Transverse colon (tissue), 4 donors: ENCODE measurements around the gene PHLDB2. TPM values are rescaled to one million over a fixed set of nuclear protein-coding genes. Genes with fewer than 3 reads are reported as not detected.

ENCODE experiments used
- DNase-seq: peaks from one replicate; pipeline ENCODE4 v3.0.0-alpha.2; 2019
- H3K27ac ChIP-seq, 4 donors: fragments of 200-600 bp; sonication (generic); 2 replicates each; pipeline ENCODE4 v1.5.1; 2016 to 2018; ENCODE audit warnings: inconsistent platforms in 4 of 4
- H3K27me3 ChIP-seq: fragments of 200-600 bp; sonication (generic); 2 replicates; pipeline ENCODE4 v1.5.1; 2017; ENCODE audit warnings: inconsistent platforms
- H3K36me3 ChIP-seq, 4 donors: fragments of 200-600 bp; sonication (generic); 2 replicates each; pipeline ENCODE4 v1.5.1; 2017 to 2019; ENCODE audit warnings: inconsistent platforms in 4 of 4
- H3K4me1 ChIP-seq, 4 donors: fragments of 200-600 bp; sonication (generic); 2 replicates each; pipeline ENCODE4 v1.5.1; 2017 to 2020; ENCODE audit warnings: inconsistent platforms in 4 of 4
- H3K4me3 ChIP-seq, 4 donors: fragments of 200-600 bp; sonication (generic); 1 replicate in 1 of 4; 2 replicates in 3 of 4; pipeline versions ENCODE4 v1.5.1 to v1.6.1; 2017 to 2019; ENCODE audit warnings: inconsistent platforms in 4 of 4
- H3K9me3 ChIP-seq, 2 donors: fragments of 200-600 bp; sonication (generic); 2 replicates each; pipeline ENCODE4 v1.5.1; 2017 to 2019; ENCODE audit warnings: inconsistent platforms in 2 of 2
- EP300 ChIP-seq: sonication (generic); formaldehyde crosslinking; IDR thresholded peaks from one replicate; pipeline ENCODE4 v1.6.1; 2017; ENCODE audit warnings: antibody characterized with exemption, low read depth
- POLR2A ChIP-seq: fragments of 450-650 bp; IDR thresholded peaks from one replicate; pipeline ENCODE4 v1.6.1; 2016; ENCODE audit warnings: antibody characterized with exemption, mild to moderate bottlenecking, moderate library complexity
- POLR2AphosphoS5 ChIP-seq, 3 donors: sonication (generic); formaldehyde crosslinking; IDR thresholded peaks; one replicate each; pipeline ENCODE4 v1.6.1; 2016; ENCODE audit warnings: antibody characterized with exemption in 3 of 3
- WGBS, 2 donors: methylation state at CpG; one replicate each; pipeline ENCODE4 v1.1.5; 2018; ENCODE audit warnings: low coverage in 1 of 2; 5-methylcytosine and 5-hydroxymethylcytosine counted together
- in situ Hi-C, 4 donors: fragments of 200-750 bp; cut with MboI; loops; one replicate each; pipeline versions ENCODE4 v1.15.0 to v1.15.1; 2017; ENCODE audit warnings: low sequenced_read_pairs in 3 of 4, low pct_ligation_motif_present in 1 of 4, low pct_unique_long_range_greater_than_20kb in 1 of 4
- intact Hi-C: fragments of 100-400 bp; cut with DNase I; formaldehyde crosslinking; loops from one replicate; pipeline ENCODE4 v1.15.1; 2023; ENCODE audit warnings: low total_unique reads
- total RNA-seq, 4 donors: library from RNA; depleted of rRNA; stranded (reverse); fragments of >200 nt; gene quantifications; one replicate each; pipeline ENCODE4 v1.1.0, GENCODE V29; 2016
- TF ChIP-seq, protein P1 (sequence below), 5 experiments: fragments of 200-600 bp in 3 of 5; fragments of 450-650 bp in 2 of 5; sonication (generic) in 3 of 5; IDR thresholded peaks; 1 replicate in 2 of 5; 2 replicates in 3 of 5; pipeline ENCODE4 v1.5.1; 2016 to 2017; ENCODE audit warnings: antibody characterized with exemption in 5 of 5, inconsistent platforms in 3 of 5, mild to moderate bottlenecking in 2 of 5, moderate library complexity in 1 of 5

PHLDB2 gene
- total RNA-seq, 4 donors from 2014 or later: 20.3 to 43.8 (median 24.5) TPM

DNA sequence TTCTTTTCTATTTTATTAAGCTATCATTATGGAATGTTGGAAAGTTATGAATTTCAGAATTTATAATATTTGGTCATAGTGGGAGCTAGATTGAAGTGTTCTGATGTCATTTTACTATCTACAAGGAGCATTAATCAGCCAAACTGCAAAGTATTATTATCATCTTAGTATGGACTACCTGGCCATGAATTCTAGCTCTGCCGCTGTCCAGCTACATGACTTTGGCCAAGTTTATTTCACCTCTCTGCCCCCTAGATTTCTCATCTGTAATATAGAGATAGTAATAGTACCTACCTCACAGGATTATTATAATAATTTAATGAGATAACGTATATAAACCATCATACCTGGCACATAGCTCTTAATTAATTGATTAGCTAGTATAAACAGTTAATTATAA is 92.0 kb downstream of the PHLDB2 start:
- Histone ChIP-seq H3K27ac (no peak overlapping the region), H3K4me1 (peaks cover 0 to 11% (median 0%) of the 10 kb centered on the region in 4 donors), H3K27me3 (no peaks in the 10 kb centered on the region), H3K36me3 (no peaks in the 10 kb centered on the region), H3K4me3 (no peak overlapping the region), H3K9me3 (no peaks in the 10 kb centered on the region)
- intact Hi-C loops (no loop called here), in situ Hi-C loops (no loop called here)
- WGBS, 2 donors: 90 to 100% methylated on average over 2 of the region's 2 CpGs
- TF ChIP-seq POLR2A (no peak), EP300 (no peak), POLR2AphosphoS5 (IDR thresholded peaks at IDR 0.05) (no peak)
- TF ChIP-seq, protein P1, sequence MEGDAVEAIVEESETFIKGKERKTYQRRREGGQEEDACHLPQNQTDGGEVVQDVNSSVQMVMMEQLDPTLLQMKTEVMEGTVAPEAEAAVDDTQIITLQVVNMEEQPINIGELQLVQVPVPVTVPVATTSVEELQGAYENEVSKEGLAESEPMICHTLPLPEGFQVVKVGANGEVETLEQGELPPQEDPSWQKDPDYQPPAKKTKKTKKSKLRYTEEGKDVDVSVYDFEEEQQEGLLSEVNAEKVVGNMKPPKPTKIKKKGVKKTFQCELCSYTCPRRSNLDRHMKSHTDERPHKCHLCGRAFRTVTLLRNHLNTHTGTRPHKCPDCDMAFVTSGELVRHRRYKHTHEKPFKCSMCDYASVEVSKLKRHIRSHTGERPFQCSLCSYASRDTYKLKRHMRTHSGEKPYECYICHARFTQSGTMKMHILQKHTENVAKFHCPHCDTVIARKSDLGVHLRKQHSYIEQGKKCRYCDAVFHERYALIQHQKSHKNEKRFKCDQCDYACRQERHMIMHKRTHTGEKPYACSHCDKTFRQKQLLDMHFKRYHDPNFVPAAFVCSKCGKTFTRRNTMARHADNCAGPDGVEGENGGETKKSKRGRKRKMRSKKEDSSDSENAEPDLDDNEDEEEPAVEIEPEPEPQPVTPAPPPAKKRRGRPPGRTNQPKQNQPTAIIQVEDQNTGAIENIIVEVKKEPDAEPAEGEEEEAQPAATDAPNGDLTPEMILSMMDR (IDR thresholded peaks at IDR 0.05): no peak
- no peak for DNase-seq

DNA sequence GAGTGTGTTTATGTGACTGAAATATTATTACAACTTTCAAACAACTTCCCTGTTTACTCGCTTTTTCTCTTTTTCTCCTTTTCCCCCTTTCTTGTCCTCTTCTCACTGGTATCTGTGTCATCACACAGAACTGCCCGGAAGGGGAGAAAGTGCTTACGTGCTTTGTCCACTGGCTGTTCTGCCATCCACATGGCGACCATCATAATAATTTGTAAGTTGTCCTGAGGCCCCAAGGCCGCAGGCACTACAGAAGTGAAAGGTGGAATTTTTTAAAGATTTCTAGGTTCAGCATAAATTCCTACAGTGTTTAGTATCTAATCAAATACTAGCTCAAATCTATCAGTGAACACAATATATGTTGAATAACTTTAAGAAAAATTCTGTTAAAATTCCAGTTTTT is 93.0 kb downstream of the PHLDB2 start:
- Histone ChIP-seq H3K36me3 (no peaks in the 10 kb centered on the region), H3K27ac (no peak overlapping the region), H3K9me3 (no peaks in the 10 kb centered on the region), H3K4me3 (no peak overlapping the region), H3K4me1 (peaks cover 0 to 7% (median 0%) of the 10 kb centered on the region in 4 donors), H3K27me3 (no peaks in the 10 kb centered on the region)
- in situ Hi-C loops: no loop called here
- TF ChIP-seq POLR2A (no peak), EP300 (no peak), POLR2AphosphoS5 (IDR thresholded peaks at IDR 0.05) (no peak)
- TF ChIP-seq, protein P1 (IDR thresholded peaks at IDR 0.05): no peak
- 88 to 95% methylated on average over 5 of the region's 5 CpGs for WGBS, 2 donors
- DNase-seq: no peak
- intact Hi-C loops: no loop called here

DNA sequence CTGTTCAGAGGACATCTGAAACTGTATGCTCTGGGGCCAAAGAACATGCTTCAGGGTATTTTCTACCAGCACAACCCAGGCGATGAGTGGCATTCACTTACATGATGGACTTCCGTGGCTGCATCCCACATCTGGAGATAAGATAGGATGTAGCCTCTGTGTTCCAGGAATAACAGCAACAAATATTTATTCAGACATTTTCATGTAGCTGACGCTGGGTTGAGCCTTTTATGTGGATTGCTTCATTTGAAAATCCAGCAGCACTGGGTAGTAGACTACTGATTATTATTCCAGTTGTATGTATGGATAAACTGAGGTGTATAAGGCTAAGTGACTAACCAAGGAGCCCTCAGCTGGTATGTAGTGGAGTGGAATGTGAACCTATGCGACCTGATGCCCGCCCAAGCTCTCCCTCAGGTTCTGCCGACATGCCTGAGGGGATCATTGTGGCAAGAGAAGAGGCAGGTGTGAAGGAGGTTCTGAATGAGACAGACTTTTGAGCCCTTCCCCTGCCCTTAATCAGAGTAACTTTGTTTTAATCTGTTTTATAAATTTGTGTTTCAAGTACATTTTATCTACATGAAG is 93.9 kb downstream of the PHLDB2 start:
- intact Hi-C loops: no loop called here
- WGBS, 2 donors: 87 to 100% methylated on average over 2 to 6 of the region's 6 CpGs
- H3K36me3 ChIP-seq: no peaks in the 10 kb centered on the region

DNA sequence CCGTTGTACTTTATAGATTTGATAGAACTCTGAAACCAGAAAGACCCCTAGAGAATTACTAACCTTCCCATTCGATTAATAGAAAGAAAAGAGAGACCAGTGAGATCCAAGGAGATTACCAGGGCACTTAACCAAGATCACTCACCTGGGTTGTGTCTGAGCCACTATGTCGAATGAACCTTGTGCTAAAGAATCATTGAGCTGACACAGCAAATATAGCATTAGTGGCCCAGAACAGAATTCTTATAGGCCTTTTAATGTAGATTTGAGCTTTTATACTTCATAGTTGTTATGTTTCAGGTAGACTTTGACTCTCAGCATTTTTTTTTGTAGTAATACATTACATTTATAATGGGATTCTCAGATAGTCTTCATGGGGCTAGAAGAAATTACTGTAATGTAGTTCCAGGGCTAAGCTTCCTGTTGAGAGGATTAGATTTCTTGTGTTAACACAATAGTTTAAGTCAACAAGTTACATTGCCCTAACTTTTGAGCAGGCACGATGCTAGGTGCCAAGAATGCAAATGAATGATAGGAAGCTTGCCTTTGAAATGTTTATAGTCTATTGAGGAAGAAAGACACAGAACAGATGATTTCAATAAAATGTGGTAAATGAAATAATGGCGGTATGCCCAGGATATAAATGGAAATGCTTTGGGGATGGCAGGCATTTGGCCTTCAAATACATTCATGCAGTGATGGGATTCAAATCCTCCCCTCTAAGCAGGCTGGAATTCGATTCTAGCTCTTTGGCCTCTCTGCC is 95.3 kb downstream of the PHLDB2 start:
- H3K27ac ChIP-seq: no peak overlapping the region
- no peak overlapping the region for H3K4me3 ChIP-seq
- WGBS, 2 donors: 36 to 49% methylated on average over 6 of the region's 6 CpGs
- TF ChIP-seq, protein P1 (IDR thresholded peaks at IDR 0.05): no peak
- no peak for TF ChIP-seq POLR2A
- H3K4me1 ChIP-seq: peaks cover 0 to 5% (median 0%) of the 10 kb centered on the region in 4 donors
- DNase-seq: no peak
- in situ Hi-C loops: no loop called here
- H3K36me3 ChIP-seq: no peaks in the 10 kb centered on the region
- intact Hi-C loops: no loop called here
- no peaks in the 10 kb centered on the region for H3K27me3 ChIP-seq
- H3K9me3 ChIP-seq: no peaks in the 10 kb centered on the region

More for the DNA sequence above, 93.9 kb downstream of the PHLDB2 start:
- Histone ChIP-seq H3K4me3 (no peak overlapping the region), H3K4me1 (peaks cover 0 to 5% (median 0%) of the 10 kb centered on the region in 4 donors), H3K9me3 (no peaks in the 10 kb centered on the region), H3K27me3 (no peaks in the 10 kb centered on the region), H3K27ac (no peak overlapping the region)
- TF ChIP-seq, protein P1 (IDR thresholded peaks at IDR 0.05): no peak
- no peak for TF ChIP-seq EP300
- no peak for TF ChIP-seq POLR2A
- TF ChIP-seq POLR2AphosphoS5 (IDR thresholded peaks at IDR 0.05): no peak
- no peak for DNase-seq
- in situ Hi-C loops: no loop called here
